Measurements from ENCODE around the gene SORCS3.

Gene SORCS3

GRCh38 chr10:105025092-105025491 lies 384.0 kb downstream of the SORCS3 start:
- DNase-seq, result no peak

GRCh38 chr10:105026566-105026965 lies 385.5 kb downstream of the SORCS3 start:
- DNase-seq, result no peak

- DNase-seq, result no peak
Observed at GRCh38 chr10:105029286-105029685, 388.2 kb downstream of the SORCS3 start.

- DNase-seq, result no peak
Observed at GRCh38 chr10:105037022-105037421, 395.9 kb downstream of the SORCS3 start.

- no peak for DNase-seq
Observed at GRCh38 chr10:105041956-105042355, 400.9 kb downstream of the SORCS3 start.

GRCh38 chr10:105042906-105043552 lies 401.9 kb downstream of the SORCS3 start:
- no peak for DNase-seq

GRCh38 chr10:105044902-105045301 lies 403.8 kb downstream of the SORCS3 start:
- DNase-seq, result no peak

GRCh38 chr10:105056413-105056812 lies 415.3 kb downstream of the SORCS3 start:
- DNase-seq, result no peak

GRCh38 chr10:105062951-105063350 lies 421.9 kb downstream of the SORCS3 start:
- no peak for DNase-seq

GRCh38 chr10:105063796-105064195 lies 422.7 kb downstream of the SORCS3 start:
- peak in 1 of 2 experiments; percentile 7 for DNase-seq

- DNase-seq, result no peak
Observed at GRCh38 chr10:105068497-105068896, 427.4 kb downstream of the SORCS3 start.

- no peak for DNase-seq
Observed at GRCh38 chr10:105070249-105070648, 429.2 kb downstream of the SORCS3 start.

GRCh38 chr10:105070952-105071351 lies 429.9 kb downstream of the SORCS3 start:
- no peak for DNase-seq

GRCh38 chr10:105071980-105072379 lies 430.9 kb downstream of the SORCS3 start:
- no peak for DNase-seq

- DNase-seq, result no peak
Observed at GRCh38 chr10:105073999-105074398, 432.9 kb downstream of the SORCS3 start.

GRCh38 chr10:105075031-105075430 lies 433.9 kb downstream of the SORCS3 start:
- DNase-seq, result no peak

- DNase-seq, result no peak
Observed at GRCh38 chr10:105085980-105086379, 444.9 kb downstream of the SORCS3 start.

GRCh38 chr10:105094048-105094447 lies 453.0 kb downstream of the SORCS3 start:
- DNase-seq, result no peak

GRCh38 chr10:105096316-105096715 lies 455.2 kb downstream of the SORCS3 start:
- no peak for DNase-seq

GRCh38 chr10:105102977-105103376 lies 461.9 kb downstream of the SORCS3 start:
- no peak for DNase-seq

GRCh38 chr10:105104297-105104696 lies 463.2 kb downstream of the SORCS3 start:
- DNase-seq, result no peak

- DNase-seq, result no peak
Observed at GRCh38 chr10:105109164-105109563, 468.1 kb downstream of the SORCS3 start.

GRCh38 chr10:105112862-105113261 lies 471.8 kb downstream of the SORCS3 start:
- no peak for DNase-seq

- no peak for DNase-seq
Observed at GRCh38 chr10:105113666-105114065, 472.6 kb downstream of the SORCS3 start.

GRCh38 chr10:105121743-105122142 lies 480.7 kb downstream of the SORCS3 start:
- no peak for DNase-seq

All from NCI-H1930 (cell line).